ENCODE data around the gene ARHGEF40. TPM values are rescaled to one million over a fixed set of nuclear protein-coding genes. Genes with fewer than 3 reads are reported as not detected.

ARHGEF40 gene
- polyA plus RNA-seq, 1 donor, result 64.8 TPM

DNA sequence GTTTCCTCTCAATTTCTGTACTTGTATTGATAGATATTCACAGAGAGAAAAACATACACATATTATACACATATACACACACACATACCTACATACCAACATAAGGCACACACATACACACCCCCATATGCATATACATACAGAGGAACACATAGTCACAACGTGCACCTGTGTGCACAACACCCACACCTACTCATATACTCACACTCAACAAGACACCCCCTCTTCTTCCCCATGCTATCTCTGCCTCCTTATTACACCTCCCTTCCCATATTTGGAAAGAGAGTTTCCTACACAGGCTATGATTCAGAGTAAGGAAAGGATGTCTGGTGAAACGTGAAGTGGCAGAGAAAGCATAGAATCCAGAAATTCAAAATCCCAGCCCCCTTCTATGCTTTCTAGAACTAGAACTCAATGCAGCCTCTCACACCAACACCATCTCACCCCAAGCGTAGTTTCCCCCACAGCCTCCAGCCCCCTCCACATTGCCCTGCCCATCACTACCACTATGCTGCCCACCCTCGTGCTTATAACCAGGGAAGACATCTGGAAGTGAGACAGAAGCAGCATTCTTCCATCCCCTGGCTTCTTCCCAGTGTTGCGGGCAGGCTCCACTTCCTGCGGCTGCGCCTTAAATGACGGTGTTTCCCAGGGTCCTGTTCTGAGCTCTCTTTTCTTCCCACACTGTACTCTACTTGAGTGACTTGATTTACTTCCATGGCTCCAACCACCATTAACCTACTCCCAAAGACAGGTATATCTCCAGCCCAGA is 10.1 kb upstream of the ARHGEF40 start:
- DNase-seq (ENCODE audit: low read depth), result no peak

DNA sequence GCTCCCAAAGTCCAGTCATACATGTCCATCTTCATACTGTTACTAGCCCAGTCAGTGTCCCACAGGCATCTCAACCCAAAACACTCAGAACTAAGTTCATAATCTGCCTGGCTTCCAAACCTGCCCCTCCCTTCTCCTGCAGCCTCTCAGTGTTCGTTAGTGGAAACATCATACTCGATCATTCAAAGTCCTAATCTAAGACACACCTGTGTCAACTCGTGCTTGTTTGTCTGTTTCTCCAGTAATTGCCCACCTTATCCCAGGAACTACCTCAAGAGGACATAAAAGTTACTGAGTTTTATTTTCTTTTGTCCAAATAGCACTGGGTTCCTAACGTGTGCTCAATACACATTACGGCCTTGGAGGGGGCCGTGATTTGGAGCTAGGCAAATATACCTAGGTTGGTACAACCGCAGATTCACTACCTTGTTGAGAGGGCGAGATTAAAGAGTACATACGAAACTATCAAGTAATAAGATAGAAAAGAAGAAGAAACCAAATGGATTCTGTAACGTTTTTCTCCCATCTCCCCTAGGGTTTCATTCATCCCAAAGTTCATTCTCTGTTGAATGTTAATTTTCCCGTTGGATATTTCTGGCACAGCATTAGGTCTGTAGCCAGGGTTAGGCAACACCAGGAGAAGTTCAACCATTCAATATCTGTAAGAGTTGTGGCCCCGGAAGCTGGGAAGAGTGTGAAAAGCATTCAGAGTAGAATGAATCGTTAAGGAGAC is 9.3 kb upstream of the ARHGEF40 start:
- DNase-seq (ENCODE audit: low read depth), result no peak

- no peak for DNase-seq (ENCODE audit: low read depth)
Observed at GRCh38 chr14:21061347-21061668, 8.8 kb upstream of the ARHGEF40 start.

- DNase-seq (ENCODE audit: low read depth), result no peak
Observed at GRCh38 chr14:21063479-21063878, 6.6 kb upstream of the ARHGEF40 start.

- DNase-seq (ENCODE audit: low read depth), result no peak
Observed at GRCh38 chr14:21066882-21067502, 3.1 kb upstream of the ARHGEF40 start.

GRCh38 chr14:21068521-21069387 is 1.4 kb upstream of the ARHGEF40 start:
- no peak for DNase-seq (ENCODE audit: low read depth)

DNA sequence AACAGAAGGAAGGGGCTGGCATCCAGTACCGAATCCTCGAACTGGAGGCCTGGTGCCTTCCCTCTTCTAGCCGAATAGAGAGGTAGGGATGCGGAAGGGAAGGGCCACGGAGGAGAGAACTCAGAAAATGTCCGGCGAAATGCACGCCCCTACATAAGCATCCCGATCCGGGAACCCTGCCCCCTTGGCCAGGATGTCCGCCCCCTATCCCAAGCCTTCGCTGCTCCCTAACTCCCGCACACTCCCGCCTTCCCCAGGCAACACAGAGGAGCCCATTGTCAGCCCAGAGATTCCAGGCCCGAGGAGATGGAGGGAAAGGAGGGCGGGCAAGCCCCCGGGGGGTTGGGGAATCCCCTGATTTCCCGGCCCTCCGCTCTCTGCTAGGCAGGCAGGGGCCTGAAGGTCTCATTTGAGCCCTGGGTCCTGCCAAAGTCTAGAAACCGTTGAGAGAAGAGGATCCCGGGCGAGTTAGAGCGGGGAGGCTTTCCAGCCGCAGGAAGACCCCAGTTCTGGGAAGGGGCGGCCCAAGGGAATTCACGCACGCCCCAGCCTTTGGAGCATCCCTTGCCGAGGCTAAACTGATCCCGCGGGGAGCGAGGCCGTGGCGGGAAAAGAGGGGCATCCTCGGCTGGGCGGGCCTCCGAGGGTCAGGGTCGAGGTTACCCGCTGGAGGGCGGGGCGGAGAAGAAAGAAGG is 569 bp upstream of the ARHGEF40 start:
- DNase-seq (ENCODE audit: low read depth), result no peak

DNA sequence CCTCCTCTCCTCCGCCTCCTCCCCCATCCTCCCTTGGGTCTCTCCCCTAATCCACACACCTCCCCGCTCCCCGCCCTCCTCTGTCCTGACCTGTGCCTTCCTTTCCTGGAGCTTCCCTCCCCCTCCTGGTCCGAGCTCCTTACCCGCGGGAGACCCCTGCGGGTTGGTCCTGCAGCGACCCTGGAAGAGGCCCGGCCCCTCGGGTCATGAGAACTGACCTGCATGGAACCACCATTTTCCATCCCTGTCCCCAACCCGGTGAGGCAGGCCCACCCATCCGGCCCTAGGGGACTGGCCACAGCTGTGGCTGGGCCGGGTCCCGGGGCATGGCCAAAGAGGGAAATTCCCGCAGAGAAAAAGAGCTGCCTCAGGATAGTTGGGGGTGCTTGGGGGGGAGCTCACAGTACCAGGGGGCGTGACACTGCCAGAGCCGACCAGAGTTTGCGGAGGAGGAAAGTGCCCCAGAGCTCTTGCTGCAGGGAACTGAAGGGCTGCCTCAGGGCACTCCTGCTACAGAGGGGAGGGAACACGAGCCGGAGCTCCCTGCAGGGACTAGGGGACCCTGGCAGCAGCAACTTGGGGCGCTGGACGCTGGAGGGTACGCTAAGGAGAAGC is 613 bp downstream of the ARHGEF40 start:
- DNase-seq (ENCODE audit: low read depth), result no peak

- DNase-seq (ENCODE audit: low read depth), result peak; percentile 88
Observed at GRCh38 chr14:21071225-21072030, 1.3 kb downstream of the ARHGEF40 start.

- no peak for DNase-seq (ENCODE audit: low read depth)
Observed at GRCh38 chr14:21072031-21072473, 1.9 kb downstream of the ARHGEF40 start.

- DNase-seq (ENCODE audit: low read depth), result no peak
Observed at GRCh38 chr14:21072781-21073339, 2.8 kb downstream of the ARHGEF40 start.

GRCh38 chr14:21073921-21074320 is 3.8 kb downstream of the ARHGEF40 start:
- DNase-seq (ENCODE audit: low read depth), result no peak

DNA sequence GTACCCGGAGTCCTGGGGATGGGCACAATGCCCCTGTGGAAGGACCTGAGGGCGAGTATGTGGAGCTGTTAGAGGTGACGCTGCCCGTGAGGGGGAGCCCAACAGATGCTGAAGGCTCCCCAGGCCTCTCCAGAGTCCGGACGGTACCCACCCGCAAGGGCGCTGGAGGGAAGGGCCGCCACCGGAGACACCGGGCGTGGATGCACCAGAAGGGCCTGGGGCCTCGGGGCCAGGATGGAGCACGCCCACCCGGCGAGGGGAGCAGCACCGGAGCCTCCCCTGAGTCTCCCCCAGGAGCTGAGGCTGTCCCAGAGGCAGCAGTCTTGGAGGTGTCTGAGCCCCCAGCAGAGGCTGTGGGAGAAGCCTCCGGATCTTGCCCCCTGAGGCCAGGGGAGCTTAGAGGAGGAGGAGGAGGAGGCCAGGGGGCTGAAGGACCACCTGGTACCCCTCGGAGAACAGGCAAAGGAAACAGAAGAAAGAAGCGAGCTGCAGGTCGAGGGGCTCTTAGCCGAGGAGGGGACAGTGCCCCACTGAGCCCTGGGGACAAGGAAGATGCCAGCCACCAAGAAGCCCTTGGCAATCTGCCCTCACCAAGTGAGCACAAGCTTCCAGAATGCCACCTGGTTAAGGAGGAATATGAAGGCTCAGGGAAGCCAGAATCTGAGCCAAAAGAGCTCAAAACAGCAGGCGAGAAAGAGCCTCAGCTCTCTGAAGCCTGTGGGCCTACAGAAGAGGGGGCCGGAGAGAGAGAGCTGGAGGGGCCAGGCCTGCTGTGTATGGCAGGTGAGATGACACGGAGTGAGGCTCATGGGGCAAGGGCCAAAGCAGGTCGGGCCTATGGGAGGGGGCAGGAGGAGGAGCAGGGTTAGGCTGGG is 4.5 kb downstream of the ARHGEF40 start:
- no peak for DNase-seq (ENCODE audit: low read depth)

DNA sequence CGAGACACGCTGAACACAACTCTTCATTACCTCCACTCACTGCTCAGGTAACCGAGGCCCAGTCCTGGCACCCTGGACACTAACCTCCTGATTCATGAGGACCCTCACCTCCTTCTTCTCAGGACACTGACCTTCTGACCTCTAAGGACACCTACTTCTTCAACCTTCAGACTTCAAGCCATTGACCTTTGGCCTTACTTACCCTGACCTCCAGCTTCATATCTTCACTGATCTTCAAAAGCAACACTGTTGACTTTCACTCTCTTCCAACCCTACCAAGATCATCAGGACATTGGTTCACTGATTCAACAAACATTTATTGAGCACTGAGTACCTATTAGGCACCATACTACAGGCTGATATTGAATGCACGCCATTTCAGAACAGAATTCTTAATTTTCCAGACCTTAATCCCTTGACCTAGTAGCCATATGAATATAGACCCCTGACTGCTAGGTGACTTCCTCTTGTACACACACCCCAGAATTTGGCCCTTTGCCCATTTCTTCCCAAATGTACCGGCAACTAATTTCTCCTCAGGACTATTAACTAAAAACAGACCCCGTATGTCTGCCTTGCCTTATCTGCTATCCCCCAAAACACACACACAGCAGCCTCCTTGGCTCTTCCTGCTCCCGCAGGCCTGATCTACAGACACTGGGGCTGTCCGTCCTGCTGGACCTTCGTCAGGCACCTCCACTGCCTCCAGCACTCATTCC is 5.8 kb downstream of the ARHGEF40 start:
- no peak for DNase-seq (ENCODE audit: low read depth)

DNA sequence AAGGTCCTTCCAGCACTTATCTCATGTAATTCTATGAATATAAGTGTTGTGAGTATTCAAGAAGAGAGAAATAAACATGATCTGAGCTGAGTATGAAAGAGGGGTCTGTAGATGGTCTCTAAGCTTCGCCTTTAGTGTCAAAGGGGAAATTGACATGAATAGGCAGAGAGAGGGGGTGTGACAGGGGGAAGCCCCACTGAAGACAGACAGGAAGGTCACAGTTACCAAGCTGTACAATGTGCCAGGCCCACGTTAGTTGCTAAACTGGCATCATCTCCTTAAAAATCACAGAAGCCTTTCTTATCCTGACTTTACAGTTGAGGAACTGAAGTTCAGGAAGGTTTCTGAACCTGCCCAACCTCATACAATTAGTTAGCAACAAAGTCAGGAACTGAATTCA is 7.6 kb downstream of the ARHGEF40 start:
- DNase-seq (ENCODE audit: low read depth), result no peak

DNA sequence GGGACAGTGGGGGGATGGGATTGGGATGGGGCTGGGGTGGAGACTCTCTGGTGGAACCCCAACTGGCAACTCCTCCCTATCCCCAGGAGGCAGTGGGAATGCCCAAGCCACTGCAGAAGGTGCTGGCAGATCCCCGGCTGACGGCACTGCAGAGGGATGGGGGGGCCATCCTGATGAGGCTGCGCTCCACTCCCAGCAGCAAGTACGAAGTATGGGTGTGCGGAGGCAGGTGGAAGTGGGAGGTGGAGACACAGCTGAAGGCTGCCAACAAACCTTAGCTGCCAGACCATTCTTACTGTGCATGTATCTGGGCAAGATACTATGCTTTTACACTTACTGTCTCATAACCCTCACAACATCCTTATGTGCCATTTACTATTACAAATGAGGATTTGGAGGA is 8.2 kb downstream of the ARHGEF40 start:
- DNase-seq (ENCODE audit: low read depth), result no peak

- no peak for DNase-seq (ENCODE audit: low read depth)
Observed at GRCh38 chr14:21078726-21079125, 8.6 kb downstream of the ARHGEF40 start.
